CD4-positive, alpha-beta T cell treated with Interleukin-6 for 4 hours (primary cell): ENCODE measurements around the gene VSIG4.

Experiments used
- DNase-seq: peaks from one replicate; pipeline ENCODE4 v3.0.0-alpha.2; 2020; ENCODE audit warnings: mixed read lengths

The VSIG4 gene

GRCh38 chrX:66023385-66024091, 16.3 kb downstream of the VSIG4 start:
- no peak for DNase-seq

GRCh38 chrX:66022632-66023384, 17.1 kb downstream of the VSIG4 start:
- no peak for DNase-seq

- DNase-seq = no peak
Measured at GRCh38 chrX:66021765-66022631, 17.9 kb downstream of the VSIG4 start.

- no peak for DNase-seq
Measured at GRCh38 chrX:66021401-66021764, 18.5 kb downstream of the VSIG4 start.

GRCh38 chrX:66020631-66021334, 19.1 kb downstream of the VSIG4 start:
- no peak for DNase-seq

GRCh38 chrX:66019974-66020373, 19.9 kb downstream of the VSIG4 start:
- DNase-seq = no peak

- no peak for DNase-seq
Measured at GRCh38 chrX:66019310-66019652, 20.6 kb downstream of the VSIG4 start.

GRCh38 chrX:66018585-66019309, 21.1 kb downstream of the VSIG4 start:
- DNase-seq = no peak

- DNase-seq = no peak
Measured at GRCh38 chrX:66017659-66018170, 22.2 kb downstream of the VSIG4 start.

GRCh38 chrX:66016905-66017658, 22.8 kb downstream of the VSIG4 start:
- DNase-seq = no peak

GRCh38 chrX:66015900-66016689, 23.8 kb downstream of the VSIG4 start:
- no peak for DNase-seq

GRCh38 chrX:66015152-66015831, 24.6 kb downstream of the VSIG4 start:
- peak; percentile 20 for DNase-seq

- no peak for DNase-seq
Measured at GRCh38 chrX:66014556-66014955, 25.3 kb downstream of the VSIG4 start.

- DNase-seq = no peak
Measured at GRCh38 chrX:66014084-66014483, 25.8 kb downstream of the VSIG4 start.

- DNase-seq = no peak
Measured at GRCh38 chrX:66013194-66013816, 26.6 kb downstream of the VSIG4 start.

- DNase-seq = peak; percentile 15
Measured at GRCh38 chrX:66012094-66012534, 27.8 kb downstream of the VSIG4 start.

GRCh38 chrX:66009231-66009845, 30.5 kb downstream of the VSIG4 start:
- DNase-seq = no peak

- no peak for DNase-seq
Measured at GRCh38 chrX:66008328-66008970, 31.4 kb downstream of the VSIG4 start.
